IPS DF 4.7 (cell line): Measurements from ENCODE around the gene PLPP7.
"Not testable (repeated sequence)": the region's sequence is repeated elsewhere in the genome, so short reads cannot be mapped to it uniquely, and the experiment has no call there.

Source experiments
- DNase-seq: peaks from one replicate; pipeline ENCODE4 v3.0.0-alpha.2; 2013; ENCODE audit warnings: low spot score; ENCODE audit errors: extremely low read depth

PLPP7 gene

DNA sequence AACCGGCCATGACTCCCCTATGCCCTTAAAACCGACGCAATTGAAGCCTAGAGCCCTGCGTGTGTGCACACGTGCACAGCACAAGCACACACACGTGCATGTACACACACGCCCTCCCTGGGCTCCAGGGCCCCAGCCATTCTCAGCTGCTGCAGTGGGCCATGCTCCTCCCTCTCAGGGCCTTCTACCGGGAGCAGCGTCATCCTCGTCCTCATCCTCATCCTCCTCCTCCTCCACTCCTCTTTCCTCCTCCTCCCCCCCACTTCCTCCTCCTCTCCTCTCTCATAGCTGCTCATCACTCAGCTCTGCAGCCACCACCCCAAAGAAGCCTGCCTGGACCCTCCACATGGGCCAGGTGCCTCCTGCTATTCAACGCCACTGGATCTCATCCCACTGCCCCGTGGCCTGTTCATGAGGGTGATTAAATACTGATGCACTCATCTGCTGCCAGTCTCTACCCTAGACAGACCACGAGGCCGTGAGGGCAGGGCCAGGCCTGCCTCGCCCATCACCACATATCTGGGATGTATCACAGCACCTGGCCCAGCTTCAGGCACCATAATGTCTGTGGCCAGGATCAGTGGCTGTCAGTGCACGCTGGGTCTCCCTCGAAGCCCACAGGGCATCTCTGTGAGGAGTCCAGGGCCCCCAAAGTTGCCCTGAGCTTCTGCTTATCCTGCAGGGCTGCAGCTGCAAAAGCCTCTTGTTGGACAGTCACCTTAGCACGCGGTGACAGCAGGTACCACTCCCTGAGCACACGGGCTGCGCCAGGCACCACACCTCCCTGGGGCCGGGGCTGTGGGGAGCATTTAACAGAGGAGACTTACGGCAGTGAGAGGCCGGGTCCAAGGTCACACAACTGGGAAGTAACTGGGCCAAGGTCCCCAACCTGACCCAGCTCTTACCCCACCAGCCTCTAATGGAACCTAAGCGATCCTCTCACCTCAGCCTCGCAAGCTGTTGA lies 23.0 kb upstream of the PLPP7 start:
- no peak for DNase-seq

DNA sequence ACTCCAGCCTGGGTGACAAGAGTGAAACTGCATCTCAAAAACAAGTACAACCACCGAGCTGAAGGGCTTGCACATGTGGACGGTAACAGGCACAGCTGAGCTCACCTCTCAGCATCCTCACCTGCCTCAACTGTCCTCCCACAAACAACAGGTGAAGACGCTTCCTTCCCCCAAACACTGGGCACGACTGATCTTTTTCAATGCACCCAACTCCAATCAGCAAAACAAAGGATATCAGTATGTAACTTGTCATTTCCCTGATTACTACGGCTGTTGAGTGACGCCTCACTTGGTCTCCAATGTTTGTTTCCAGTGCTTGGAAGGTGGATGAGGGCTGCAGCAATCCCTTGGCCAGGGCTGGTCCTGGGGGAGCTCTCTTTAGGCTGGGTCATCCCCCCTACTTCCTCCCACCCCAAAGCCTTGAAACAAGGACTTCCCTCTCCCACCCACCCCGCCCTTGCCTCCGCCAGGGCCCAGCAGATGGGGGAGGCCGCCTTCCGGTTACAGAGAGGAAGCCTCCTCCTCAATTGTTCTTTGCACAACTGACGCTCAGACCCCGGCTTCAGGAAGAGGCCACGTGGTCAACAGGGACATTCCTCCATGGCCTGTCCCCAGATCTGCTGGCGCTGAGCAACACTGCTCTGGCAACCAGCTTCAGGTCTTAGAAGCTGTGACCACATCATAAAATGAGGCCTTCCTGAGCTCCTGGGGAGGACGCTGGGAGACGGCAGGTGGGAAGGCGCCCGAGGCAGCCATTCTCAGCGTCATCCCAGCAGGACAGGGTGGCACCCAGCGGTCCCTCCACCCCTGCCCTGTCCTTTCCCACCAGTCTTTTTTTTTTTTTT lies 19.1 kb upstream of the PLPP7 start:
- DNase-seq: no peak

DNA sequence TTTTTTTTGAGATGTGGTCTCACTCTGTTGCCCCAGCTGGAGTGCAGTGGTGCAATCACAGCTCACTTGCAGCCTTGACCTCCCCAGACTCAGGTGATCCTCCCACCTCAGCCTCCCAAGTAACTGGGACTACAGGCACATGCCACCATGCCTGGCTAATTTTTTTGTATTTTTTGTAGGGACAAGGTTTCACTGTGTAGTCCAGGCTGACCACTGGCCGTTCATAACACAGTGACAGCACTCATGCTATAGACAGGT lies 18.6 kb upstream of the PLPP7 start:
- not testable (repeated sequence) for DNase-seq

DNA sequence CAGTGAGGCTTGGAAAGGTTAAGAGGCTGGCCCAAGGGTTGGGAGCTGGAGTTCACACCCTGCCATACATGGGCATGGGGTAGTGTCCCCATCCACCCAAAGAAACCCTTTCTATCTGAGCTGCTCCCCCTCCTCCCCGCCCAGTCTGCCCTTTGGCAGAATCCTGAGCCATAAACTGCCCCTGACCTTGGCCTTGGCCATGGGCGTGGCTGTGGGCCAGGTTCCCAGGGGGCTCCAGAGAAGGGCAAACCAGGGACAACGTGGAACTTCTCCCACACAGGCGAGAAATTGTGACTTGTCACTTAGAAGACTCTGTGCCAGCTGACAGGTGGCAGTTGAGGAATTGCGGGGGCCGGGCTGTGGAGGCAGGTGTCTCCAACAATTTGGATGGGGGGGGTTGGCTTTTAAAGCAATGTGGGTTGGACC lies 18.0 kb upstream of the PLPP7 start:
- DNase-seq: no peak

DNA sequence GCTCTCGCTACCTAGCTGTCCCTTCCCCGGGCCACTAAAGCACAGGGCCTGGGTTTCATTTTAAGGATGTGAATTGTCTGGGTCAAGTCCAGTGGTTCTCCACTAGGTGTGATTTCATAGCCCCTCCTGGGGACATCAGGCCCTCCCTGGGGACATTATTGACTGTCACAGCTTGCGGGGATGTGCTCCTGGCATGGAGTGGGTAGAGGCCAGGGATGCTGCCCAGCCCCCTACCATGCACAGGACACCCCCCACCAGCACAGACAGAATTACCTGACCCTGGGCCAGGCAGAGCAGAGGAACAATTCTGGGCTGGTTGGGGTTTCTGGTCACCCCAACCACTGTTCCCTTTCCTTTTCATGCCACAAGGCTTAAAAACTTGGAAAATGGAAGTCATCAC lies 17.3 kb upstream of the PLPP7 start:
- no peak for DNase-seq

DNA sequence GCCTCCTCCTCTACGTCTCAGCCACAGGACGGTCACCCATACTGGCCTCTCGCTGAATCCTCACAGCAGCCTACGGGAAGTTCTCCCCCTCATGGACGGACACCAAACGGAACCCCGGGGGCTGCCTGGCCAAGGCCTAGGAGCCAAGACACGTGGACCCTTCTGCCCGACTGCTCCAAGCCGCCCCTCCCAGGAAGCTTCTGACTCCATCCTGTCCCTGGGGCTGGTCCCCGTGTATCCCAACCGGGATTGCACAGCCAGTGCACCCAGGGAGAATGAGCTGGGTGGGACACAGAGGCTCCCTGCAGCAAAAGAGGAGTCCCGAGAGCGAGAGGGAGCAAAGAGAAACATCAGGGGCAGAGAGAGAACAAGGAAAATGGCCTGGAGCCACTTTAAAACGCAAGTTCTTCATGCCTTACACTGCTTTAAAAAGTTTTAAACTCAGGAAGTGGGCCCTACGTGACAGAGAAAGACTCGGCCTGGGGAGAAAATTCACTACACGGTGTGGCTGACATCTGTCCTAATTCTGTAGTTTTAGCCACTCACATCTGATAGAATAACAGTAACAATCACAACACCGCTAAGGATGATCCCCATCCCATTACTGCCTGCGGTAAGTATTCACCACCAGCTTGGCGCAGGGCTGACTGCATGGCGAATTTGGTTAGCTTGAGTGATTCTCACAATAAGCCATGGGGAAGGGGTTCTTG lies 16.2 kb upstream of the PLPP7 start:
- no peak for DNase-seq

DNA sequence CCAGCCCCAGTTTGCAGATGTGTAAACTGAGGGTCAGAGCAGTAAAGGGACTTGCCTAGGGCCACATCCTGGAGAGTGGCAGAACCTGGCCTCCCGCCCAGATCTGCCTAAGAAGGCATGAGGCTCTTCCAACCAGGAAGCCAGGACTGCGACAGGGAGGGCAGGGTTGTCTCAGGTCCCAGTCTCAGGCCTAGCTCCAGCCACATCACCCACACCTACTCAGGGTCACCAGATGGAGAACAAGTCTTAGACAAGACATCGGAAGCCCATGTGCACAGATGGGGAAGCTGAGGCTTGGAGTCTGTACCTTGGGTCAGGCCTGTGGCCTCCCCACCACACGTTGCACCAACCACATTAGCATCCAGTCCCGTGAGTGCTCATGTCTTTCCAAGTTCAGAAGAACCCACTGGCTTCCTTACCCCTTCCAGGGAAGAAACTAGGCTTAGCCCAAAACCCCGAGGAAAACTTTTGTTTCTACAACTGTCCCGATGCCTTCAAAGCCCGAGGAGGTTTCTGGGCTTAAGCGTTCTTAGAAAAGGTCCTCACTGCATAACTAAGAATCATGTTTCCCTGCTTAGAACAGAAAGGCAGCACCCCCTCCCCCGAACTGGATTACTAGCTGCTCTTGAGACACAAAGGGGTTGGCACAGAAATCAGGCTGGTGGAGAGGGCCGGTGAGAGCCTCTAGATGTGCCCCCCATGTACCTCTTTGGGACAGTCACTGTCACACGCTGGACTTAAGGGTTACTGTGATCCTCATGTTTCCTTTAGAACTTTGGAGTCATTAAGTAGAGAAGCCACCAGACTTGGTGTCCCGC lies 15.5 kb upstream of the PLPP7 start:
- DNase-seq: no peak

DNA sequence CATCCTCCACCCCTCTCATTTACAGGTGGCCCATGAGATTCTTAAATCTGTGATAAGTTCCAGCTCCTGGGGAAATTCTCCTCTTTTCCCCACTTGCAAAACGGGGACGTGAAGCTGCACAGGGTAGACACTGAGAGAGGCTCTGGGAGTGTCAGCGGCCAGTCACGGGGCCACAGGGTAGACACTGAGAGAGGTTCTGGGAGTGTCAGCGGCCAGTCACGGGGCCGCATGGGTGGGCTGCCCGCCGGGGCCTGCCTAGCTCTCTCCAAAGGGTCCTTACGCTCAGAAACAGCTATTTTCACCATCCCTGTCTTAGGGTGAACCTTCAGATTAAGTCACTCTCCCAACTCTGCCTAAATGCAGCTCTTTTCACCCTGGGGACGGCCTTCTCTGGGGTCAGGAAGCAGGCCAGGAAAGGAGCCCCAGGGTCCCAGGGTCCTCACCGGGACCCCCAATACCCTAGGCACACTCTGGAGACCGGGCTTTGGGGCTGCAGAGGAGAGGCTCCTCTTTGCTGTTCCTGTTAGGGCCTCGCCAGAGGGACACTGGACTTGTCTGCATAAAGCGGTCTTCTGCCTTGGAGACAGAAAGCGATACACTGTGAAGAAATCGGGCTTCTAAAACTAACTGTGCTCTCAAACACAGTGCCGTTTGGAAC lies 14.7 kb upstream of the PLPP7 start:
- DNase-seq: no peak

DNA sequence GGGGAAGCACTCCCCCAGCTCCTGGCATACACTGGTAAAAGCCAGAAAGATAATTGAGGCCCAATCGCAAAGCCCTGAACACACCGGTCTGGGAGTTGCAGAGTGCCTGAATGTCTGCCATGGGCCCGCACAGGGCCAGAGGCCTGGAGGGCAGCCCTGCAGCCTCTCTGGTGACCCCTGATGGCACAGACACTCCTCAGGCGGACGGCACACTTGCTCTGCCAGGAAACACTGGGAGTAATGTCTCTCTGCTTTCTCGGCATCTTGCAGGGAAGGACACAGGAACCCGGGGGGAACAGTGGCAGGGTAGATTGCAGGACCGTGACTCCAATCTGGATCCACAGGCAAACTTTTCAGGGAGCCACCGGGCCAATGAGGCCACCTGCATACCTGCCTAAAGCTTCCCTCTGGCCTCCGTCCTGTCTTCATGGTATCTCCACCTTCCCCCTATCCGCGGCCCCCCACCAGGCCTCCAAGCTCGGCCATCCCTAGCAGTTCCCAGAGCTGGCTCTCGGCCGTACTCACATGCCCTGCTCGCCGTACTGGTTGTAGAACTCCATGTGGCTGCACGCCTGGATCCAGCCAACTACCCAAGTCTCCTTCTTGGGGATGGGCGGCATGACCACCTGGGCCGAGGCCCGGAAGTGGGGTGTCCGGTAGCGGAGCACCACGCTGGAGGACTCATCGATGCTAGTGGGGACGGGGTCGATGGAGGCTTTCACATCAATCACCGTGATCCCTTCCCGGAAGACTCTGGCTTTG lies 14.0 kb upstream of the PLPP7 start:
- DNase-seq: no peak

DNA sequence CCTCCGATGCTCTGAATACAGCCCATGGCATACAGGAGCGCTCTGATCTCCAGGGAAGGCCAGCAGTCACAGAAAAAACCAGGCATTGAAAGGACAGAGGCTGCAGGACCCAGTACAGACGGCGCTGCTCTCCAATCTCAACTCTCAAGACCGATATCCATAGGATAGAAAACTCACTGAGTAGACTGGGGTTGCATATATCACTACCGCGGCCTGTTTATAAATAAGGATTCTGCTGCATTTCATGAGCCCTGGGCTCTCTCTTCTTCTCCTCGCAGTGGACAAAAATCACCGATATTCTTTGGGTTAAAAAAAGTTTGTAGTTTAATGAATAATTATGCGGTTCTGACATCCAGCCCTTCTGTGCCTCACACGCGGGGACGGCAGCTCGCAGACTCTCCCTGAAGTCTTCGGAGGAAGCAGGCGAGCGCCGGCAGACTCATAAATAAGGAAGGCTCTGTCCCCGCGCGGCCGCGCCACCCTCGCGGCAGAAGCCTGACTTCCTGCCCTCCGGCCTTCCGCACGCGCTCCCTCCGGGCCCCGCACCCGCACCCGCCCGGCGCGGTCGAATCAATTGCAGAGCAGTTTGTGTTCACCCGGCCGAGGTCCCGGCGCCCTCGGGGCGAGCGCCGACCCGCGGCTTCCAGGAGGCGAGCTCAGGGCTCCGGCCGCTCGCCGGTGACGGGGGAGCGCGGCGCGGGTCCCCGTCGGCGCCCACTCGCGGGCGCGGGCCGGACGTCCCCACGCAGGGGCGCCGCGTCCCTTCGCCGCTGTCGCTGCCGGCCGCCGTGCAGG lies 13.2 kb upstream of the PLPP7 start, which contains the start of gene FAM78A:
Gene FAM78A, minus strand, starts transcription at position 417 of the 795 bp plus-strand sequence. Its CDS starts 331 bp downstream, at position 86.
- no peak for DNase-seq

DNA sequence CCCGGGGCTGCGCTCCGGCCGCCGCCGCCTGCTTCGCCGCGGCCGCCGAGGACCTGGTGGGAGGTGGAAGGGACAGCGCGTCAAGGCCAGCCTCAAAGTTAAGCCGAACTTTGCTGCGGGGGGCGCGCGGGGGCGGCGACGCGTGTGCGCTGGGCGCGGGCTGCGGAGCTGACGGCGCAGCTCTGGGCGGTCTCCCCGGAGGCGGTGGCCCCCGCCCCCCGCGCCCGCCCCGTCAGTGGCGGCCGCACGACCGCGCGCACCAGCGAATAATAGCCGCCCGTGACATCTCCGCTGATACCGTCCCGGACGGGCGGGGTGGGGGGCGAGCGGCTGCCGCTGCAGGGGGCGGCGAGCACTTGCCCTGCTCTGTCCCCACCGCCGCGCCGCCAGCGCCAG lies 12.6 kb upstream of the PLPP7 start:
- no peak for DNase-seq

DNA sequence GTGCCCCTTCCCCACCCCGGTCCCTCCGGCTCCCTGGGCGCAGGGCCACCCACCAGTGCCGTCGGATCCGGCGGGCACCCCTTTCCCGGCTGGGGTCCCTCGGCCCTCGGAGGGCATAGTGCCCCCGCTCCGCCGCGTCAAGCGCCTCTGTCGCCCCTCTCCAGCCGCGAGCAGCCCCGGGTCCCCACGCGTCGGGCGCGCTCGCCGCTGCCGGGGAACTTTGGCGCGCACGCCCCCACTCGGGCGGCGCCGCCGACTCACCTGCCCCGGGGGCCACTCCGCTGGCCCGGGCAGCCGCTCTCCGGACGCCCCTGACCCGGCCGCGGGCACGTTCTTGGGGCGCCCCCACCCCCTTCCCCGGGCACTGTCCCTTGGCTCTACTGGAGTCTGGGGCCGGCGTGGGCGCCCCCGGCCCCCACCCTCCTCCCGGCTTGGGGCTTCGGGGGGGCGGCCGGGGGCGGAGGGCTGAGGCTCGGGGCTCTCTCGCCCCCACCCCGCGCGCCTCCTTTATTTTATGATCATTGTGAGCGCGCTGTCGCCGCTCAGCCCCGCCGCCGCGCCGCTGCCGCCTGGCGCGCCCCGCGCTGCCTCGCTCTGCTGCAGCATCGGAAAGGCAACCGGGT lies 12.1 kb upstream of the PLPP7 start:
- DNase-seq: no peak

DNA sequence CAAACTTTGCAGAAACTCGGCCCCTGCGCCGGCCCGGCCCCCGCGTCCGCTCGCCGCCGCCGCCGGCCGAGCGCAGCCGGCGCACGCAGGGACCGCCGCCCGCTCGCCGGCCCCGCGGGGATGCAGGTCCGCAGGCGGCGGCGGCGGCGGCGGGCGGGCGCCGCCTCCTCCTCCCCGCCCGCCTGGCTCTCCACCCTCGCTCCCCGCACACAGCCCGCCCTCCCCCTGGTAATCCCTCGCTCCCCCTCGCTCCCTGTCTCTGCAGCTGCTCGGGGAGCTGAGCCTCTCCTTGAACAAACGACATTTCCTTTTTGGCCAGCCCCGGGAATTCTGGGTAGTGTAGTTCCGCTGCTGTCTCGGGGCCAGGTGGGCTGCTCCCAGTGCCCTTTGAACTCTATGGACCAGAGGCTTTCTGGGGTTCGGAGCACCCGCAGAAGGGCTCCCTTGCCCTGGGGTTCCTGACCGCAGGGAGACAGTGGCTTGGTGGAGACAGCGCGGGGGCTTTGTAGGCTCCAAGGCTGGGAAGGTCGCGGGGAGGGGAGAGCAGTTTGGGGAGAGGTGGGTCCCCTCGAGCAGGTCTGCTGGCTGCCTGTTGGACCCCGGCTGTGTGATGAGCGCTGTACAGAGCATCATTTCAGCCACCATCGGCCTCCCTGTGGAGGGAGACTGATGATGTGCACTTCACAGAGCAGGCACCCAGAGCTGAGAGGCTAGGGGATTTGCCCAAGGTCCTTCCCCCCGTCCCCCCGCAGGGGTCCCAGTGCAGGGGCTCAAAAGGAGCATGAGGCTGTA lies 11.4 kb upstream of the PLPP7 start:
- DNase-seq: no peak

DNA sequence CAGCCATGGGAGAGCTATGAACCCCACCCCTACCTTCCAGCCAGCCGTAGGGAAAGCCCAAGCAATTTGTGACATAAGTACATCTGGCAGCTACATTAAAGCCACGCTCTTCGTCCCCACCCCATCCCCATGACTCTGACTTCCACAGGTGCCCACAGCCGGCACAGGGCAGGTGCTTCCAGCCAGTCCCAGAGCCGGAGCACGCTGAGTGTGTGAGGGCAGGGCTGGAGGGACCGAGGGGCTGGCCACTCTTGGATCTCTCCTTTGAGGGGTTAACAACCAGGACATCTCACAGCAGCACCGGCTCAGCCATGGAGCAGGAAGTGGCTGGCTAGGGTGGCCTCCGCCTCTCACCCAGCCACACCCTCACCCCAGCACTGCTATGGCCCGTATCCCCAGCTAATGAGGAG lies 10.8 kb upstream of the PLPP7 start:
- DNase-seq: no peak

DNA sequence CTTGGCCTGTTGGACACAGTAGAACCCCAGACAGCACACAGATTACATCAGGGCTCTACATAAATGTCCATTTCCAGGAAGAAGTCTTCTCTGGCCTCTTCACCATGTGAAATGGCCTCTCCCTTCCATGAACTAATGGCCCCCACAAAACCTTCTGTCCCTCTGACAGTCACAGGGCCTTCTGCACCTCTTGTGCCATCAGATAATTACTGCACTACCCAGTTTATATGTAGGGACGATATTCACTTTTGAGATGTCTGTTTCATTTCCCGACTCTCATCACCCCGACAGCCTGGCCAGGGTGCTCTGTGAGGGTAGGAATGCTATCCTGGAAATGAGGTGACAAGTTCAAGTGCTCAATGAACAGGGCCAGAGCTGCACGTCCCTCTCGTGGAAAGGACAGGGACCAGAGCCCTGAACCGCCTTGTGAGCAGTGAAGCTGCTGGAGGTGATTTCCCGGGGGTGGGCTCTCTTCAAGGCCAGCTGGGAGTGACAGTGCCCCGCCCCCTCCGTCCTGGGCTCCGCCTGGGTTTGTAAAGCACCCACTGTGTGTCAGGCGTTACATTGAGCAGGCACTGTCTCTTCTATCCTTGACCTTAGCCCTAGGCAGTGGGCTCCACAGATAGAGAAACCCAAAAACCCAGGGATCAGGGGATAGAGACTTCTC lies 10.2 kb upstream of the PLPP7 start:
- DNase-seq: no peak

DNA sequence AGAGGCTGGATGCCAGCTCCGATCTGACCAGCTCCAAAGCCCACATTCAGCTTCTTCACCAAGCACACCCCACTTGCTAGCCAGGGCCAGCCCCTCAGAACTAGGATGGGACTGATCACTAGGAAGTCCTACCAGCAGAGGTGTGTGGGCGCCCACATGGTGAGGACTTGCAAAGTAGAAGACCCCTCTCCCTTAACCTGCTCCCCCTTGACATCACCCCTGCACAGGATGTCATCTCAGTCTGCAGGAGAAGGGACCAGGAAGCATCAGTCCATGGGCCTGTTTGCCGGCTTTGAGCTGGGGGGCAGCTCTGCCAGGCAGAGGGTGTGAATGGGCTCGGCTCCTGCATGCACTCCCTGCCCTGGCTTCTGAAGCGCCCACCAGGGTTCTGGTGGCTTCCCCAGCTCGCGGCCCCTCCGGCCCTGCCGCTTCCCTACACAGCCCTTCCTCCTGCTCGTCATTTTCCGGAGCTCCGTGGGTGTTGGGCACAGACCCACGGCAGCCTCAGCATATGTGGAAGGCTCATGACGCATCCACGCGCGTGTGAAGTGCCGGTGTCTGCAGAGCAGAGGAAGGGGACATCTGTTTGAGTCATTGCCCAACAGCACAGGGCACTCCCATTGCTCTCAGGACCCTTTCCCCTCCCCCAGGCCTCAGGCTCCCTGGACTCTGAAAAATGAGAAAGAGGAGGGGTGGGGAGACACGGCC lies 9.5 kb upstream of the PLPP7 start:
- no peak for DNase-seq
